Loucy (cell line): ENCODE data around the gene ZNF385C.

ENCODE experiments used
- EZH2phosphoT487 ChIP-seq: fragments of 200-600 bp; IDR thresholded peaks from 2 replicates; pipeline ENCODE4 v1.6.1; 2018; ENCODE audit warnings: antibody characterized with exemption, mild to moderate bottlenecking, moderate library complexity, borderline replicate concordance
- TF ChIP-seq, protein P1 (sequence below): fragments of 200-600 bp; sonication (generic); conservative IDR thresholded peaks from 2 replicates; pipeline ENCODE4 v1.5.1; 2014; ENCODE audit warnings: mild to moderate bottlenecking, antibody characterized with exemption, low read length

DNA sequence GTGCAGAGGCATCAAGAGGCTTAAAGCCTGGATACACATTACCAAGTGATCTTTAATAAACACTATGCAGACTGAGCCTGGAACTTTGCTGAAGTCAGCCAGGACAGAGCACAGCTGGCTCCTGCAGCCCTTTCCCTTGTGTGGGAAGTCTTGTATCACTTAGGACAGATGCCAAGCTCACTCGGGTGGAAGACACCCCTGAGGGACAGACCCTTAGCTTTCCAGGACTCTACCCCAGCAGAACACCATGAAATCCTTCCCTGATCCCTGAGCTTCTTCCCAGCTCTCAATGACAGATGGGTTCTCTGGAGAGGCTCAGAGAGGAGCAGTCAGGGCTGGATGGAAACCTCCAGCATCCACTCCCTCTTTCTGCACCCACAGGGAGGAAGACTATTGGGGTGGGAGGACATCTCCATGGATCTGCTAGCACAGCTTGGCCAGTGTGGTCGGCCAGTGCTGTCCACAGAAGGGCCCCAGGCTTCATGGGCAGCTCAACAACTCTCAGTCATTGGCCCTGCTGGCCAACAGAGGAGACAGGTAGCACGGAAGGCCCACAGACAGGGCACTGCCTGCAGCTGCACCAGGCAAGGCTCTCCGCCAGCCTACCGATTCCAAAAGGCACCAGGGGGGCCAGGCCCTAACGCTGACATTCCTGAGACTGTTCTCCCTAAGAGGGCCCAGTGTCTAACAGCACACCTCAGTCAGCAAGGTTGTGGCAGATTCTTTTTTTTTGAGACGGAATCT, 40.6 kb upstream of the ZNF385C start:
- TF ChIP-seq, protein P1, sequence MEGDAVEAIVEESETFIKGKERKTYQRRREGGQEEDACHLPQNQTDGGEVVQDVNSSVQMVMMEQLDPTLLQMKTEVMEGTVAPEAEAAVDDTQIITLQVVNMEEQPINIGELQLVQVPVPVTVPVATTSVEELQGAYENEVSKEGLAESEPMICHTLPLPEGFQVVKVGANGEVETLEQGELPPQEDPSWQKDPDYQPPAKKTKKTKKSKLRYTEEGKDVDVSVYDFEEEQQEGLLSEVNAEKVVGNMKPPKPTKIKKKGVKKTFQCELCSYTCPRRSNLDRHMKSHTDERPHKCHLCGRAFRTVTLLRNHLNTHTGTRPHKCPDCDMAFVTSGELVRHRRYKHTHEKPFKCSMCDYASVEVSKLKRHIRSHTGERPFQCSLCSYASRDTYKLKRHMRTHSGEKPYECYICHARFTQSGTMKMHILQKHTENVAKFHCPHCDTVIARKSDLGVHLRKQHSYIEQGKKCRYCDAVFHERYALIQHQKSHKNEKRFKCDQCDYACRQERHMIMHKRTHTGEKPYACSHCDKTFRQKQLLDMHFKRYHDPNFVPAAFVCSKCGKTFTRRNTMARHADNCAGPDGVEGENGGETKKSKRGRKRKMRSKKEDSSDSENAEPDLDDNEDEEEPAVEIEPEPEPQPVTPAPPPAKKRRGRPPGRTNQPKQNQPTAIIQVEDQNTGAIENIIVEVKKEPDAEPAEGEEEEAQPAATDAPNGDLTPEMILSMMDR = no peak
- no peak for TF ChIP-seq EZH2phosphoT487
